ENCODE data around the gene FYTTD1. TPM values are rescaled to one million over a fixed set of nuclear protein-coding genes. Genes with fewer than 3 reads are reported as not detected.
"Not testable (repeated sequence)": the region's sequence is repeated elsewhere in the genome, so short reads cannot be mapped to it uniquely, and the experiment has no call there.

The FYTTD1 gene
- total RNA-seq, 2 experiments from 2014 or later: 75.8 to 78.2 TPM

- peak overlapping the region; percentile 3 for H3K27ac Mint-ChIP-seq
- DNase-seq (no peak), ATAC-seq (ENCODE audit: poor library complexity) (no peak)
- intact Hi-C loops (cut with DNase I, micrococcal nuclease): no loop called here
- H3K4me1 ChIP-seq (ENCODE audit: insufficient read depth, low read length): peaks cover 8% of the 10 kb centered on the region
- no peaks in the 10 kb centered on the region for H3K9me3 Mint-ChIP-seq
- H3K36me3 ChIP-seq (ENCODE audit: insufficient read depth, low read length): peaks cover 4% of the 10 kb centered on the region
- ChIA-PET CTCF (no interaction called here), POLR2A (interaction anchor here (1.7 kb wide), 1 partner anchor 9 kb away, joined by 3 read pairs; no protein-coding TSS in a partner anchor)
- peaks cover 31% of the 10 kb centered on the region for H3K4me1 Mint-ChIP-seq (ENCODE audit: low read depth)
- H3K36me3 Mint-ChIP-seq (ENCODE audit: low read depth): peaks cover 21% of the 10 kb centered on the region
- H3K27ac ChIP-seq (ENCODE audit: low read depth in 1 of 2, low read length in 2 of 2): no peak overlapping the region
- no peaks in the 10 kb centered on the region for H3K9me3 ChIP-seq (ENCODE audit: control insufficient read depth in 1 of 2, insufficient read depth in 1 of 2, low read length in 2 of 2)
- H3K27me3 Mint-ChIP-seq: no peaks in the 10 kb centered on the region
- no peaks in the 10 kb centered on the region for H3K27me3 ChIP-seq (ENCODE audit: control insufficient read depth in 1 of 2, insufficient read depth in 2 of 2, low read length in 2 of 2)
- TF ChIP-seq CTCF (IDR thresholded peaks at IDR 0.05): no peak
- H3K4me3 Mint-ChIP-seq: no peak overlapping the region
- no peak overlapping the region for H3K4me3 ChIP-seq (ENCODE audit: low read length)
These were observed 21.2 kb upstream of the FYTTD1 start for GRCh38 chr3:197728487-197728886.

GRCh38 chr3:197730200-197730599 lies 19.5 kb upstream of the FYTTD1 start:
- Mint-ChIP-seq H3K27me3 (no peaks in the 10 kb centered on the region), H3K36me3 (ENCODE audit: low read depth) (peaks cover 17% of the 10 kb centered on the region), H3K9me3 (no peaks in the 10 kb centered on the region), H3K4me3 (peak overlapping the region; percentile 56), H3K4me1 (ENCODE audit: low read depth) (peaks cover 42% of the 10 kb centered on the region), H3K27ac (peak overlapping the region; percentile 49)
- peaks cover 17% of the 10 kb centered on the region for H3K4me1 ChIP-seq (ENCODE audit: insufficient read depth, low read length)
- peak in 2 of 14 experiments; percentile 45 for DNase-seq
- peaks cover 4% of the 10 kb centered on the region for H3K36me3 ChIP-seq (ENCODE audit: insufficient read depth, low read length)
- H3K9me3 ChIP-seq (ENCODE audit: control insufficient read depth in 1 of 2, insufficient read depth in 1 of 2, low read length in 2 of 2): no peaks in the 10 kb centered on the region
- TF ChIP-seq CTCF (IDR thresholded peaks at IDR 0.05): no peak
- ChIA-PET POLR2A (interaction anchor here (0.6 to 1.4 kb wide), 4 partner anchors 18 to 131 kb away, joined by 3 read pairs; no protein-coding TSS in a partner anchor), CTCF (interaction anchor here (1.4 kb wide), 1 partner anchor 131 kb away, joined by 3 read pairs; no protein-coding TSS in a partner anchor)
- H3K27ac ChIP-seq (ENCODE audit: low read depth in 1 of 2, low read length in 2 of 2): no peak overlapping the region
- intact Hi-C loops (cut with DNase I, micrococcal nuclease): no loop called here
- H3K4me3 ChIP-seq (ENCODE audit: low read length): no peak overlapping the region
- ATAC-seq (ENCODE audit: poor library complexity): peak; percentile 68
- no peaks in the 10 kb centered on the region for H3K27me3 ChIP-seq (ENCODE audit: control insufficient read depth in 1 of 2, insufficient read depth in 2 of 2, low read length in 2 of 2)

GRCh38 chr3:197730770-197731169 lies 18.9 kb upstream of the FYTTD1 start:
- intact Hi-C loops (cut with DNase I, micrococcal nuclease); ATAC-seq (ENCODE audit: poor library complexity); DNase-seq; H3K27ac ChIP-seq (ENCODE audit: low read depth in 1 of 2, low read length in 2 of 2); H3K27me3 Mint-ChIP-seq; H3K4me3 Mint-ChIP-seq; H3K4me3 ChIP-seq (ENCODE audit: low read length); H3K9me3 ChIP-seq (ENCODE audit: control insufficient read depth in 1 of 2, insufficient read depth in 1 of 2, low read length in 2 of 2); H3K9me3 Mint-ChIP-seq; H3K27me3 ChIP-seq (ENCODE audit: control insufficient read depth in 1 of 2, insufficient read depth in 2 of 2, low read length in 2 of 2); H3K36me3 ChIP-seq (ENCODE audit: insufficient read depth, low read length): not testable (repeated sequence)
- peaks cover 15% of the 10 kb centered on the region for H3K36me3 Mint-ChIP-seq (ENCODE audit: low read depth)
- peaks cover 42% of the 10 kb centered on the region for H3K4me1 Mint-ChIP-seq (ENCODE audit: low read depth)
- ChIA-PET POLR2A (interaction anchor here (0.6 to 1.4 kb wide), 3 partner anchors 19 to 124 kb away, joined by 3 read pairs; no protein-coding TSS in a partner anchor), CTCF (interaction anchor here (1.4 kb wide), 1 partner anchor 132 kb away, joined by 3 read pairs; no protein-coding TSS in a partner anchor)
- H3K27ac Mint-ChIP-seq: peak overlapping the region; percentile 49
- peaks cover 23% of the 10 kb centered on the region for H3K4me1 ChIP-seq (ENCODE audit: insufficient read depth, low read length)

GRCh38 chr3:197731483-197731882 lies 18.2 kb upstream of the FYTTD1 start:
- H3K36me3 ChIP-seq (ENCODE audit: insufficient read depth, low read length); H3K4me3 Mint-ChIP-seq; H3K9me3 ChIP-seq (ENCODE audit: control insufficient read depth in 1 of 2, insufficient read depth in 1 of 2, low read length in 2 of 2); POLR2A ChIA-PET; CTCF ChIA-PET; H3K4me3 ChIP-seq (ENCODE audit: low read length); intact Hi-C loops (cut with DNase I, micrococcal nuclease); H3K27ac Mint-ChIP-seq; H3K27ac ChIP-seq (ENCODE audit: low read depth in 1 of 2, low read length in 2 of 2); H3K27me3 ChIP-seq (ENCODE audit: control insufficient read depth in 1 of 2, insufficient read depth in 2 of 2, low read length in 2 of 2); H3K9me3 Mint-ChIP-seq; DNase-seq; H3K27me3 Mint-ChIP-seq; ATAC-seq (ENCODE audit: poor library complexity): not testable (repeated sequence)
- H3K36me3 Mint-ChIP-seq (ENCODE audit: low read depth): peaks cover 19% of the 10 kb centered on the region
- peaks cover 28% of the 10 kb centered on the region for H3K4me1 ChIP-seq (ENCODE audit: insufficient read depth, low read length)
- peaks cover 45% of the 10 kb centered on the region for H3K4me1 Mint-ChIP-seq (ENCODE audit: low read depth)

Data from CD4-positive, alpha-beta T cell (primary cell).